ENCODE data around the gene CCDC73.
"Not testable (repeated sequence)": the region's sequence is repeated elsewhere in the genome, so short reads cannot be mapped to it uniquely, and the experiment has no call there.

CCDC73 gene

GRCh38 chr11:32704775-32705174 lies 89.7 kb downstream of the CCDC73 start:
- no peak for FAIRE-seq

- no peak for FAIRE-seq
Observed at GRCh38 chr11:32704261-32704660, 90.2 kb downstream of the CCDC73 start.

- no peak for FAIRE-seq
Observed at GRCh38 chr11:32701616-32702015, 92.8 kb downstream of the CCDC73 start.

GRCh38 chr11:32698579-32698978 lies 95.9 kb downstream of the CCDC73 start:
- FAIRE-seq = no peak

- FAIRE-seq = peak; percentile 89
Observed at GRCh38 chr11:32671051-32671450, 123.4 kb downstream of the CCDC73 start.

GRCh38 chr11:32659672-32660071 lies 134.8 kb downstream of the CCDC73 start:
- FAIRE-seq = no peak

- FAIRE-seq = no peak
Observed at GRCh38 chr11:32658639-32659406, 135.6 kb downstream of the CCDC73 start.

GRCh38 chr11:32643526-32643925 lies 150.9 kb downstream of the CCDC73 start:
- FAIRE-seq = no peak

GRCh38 chr11:32641361-32641760 lies 153.1 kb downstream of the CCDC73 start:
- FAIRE-seq = no peak

GRCh38 chr11:32635819-32636218 lies 158.6 kb downstream of the CCDC73 start:
- FAIRE-seq = no peak

- FAIRE-seq = no peak
Observed at GRCh38 chr11:32630844-32631243, 163.6 kb downstream of the CCDC73 start.

GRCh38 chr11:32616903-32617302 lies 177.6 kb downstream of the CCDC73 start:
- no peak for FAIRE-seq

GRCh38 chr11:32615422-32615821 lies 179.0 kb downstream of the CCDC73 start:
- peak; percentile 65 for FAIRE-seq

- no peak for FAIRE-seq
Observed at GRCh38 chr11:32613500-32614151, 180.8 kb downstream of the CCDC73 start.

- no peak for FAIRE-seq
Observed at GRCh38 chr11:32610797-32611352, 183.6 kb downstream of the CCDC73 start.

GRCh38 chr11:32608826-32609225 lies 185.6 kb downstream of the CCDC73 start:
- not testable (repeated sequence) for FAIRE-seq

- FAIRE-seq = no peak
Observed at GRCh38 chr11:32606220-32606619, 188.2 kb downstream of the CCDC73 start.

- FAIRE-seq = no peak
Observed at GRCh38 chr11:32602657-32603415, 191.6 kb downstream of the CCDC73 start.

GRCh38 chr11:32597921-32598320 lies 196.5 kb downstream of the CCDC73 start:
- FAIRE-seq = no peak

- not testable (repeated sequence) for FAIRE-seq
Observed at GRCh38 chr11:32596114-32596513, 198.3 kb downstream of the CCDC73 start.

GRCh38 chr11:32594272-32594671 lies 200.2 kb downstream of the CCDC73 start:
- FAIRE-seq = no peak

GRCh38 chr11:32586576-32587190 lies 207.8 kb downstream of the CCDC73 start:
- FAIRE-seq = no peak

- FAIRE-seq = no peak
Observed at GRCh38 chr11:32584921-32585320, 209.5 kb downstream of the CCDC73 start.

Measured in endometrium (tissue), 2 donors.